Lower lobe of right lung (tissue), 2 donors: ENCODE data around the gene CCDC86. TPM values are rescaled to one million over a fixed set of nuclear protein-coding genes. Genes with fewer than 3 reads are reported as not detected.

Experiments used
- ATAC-seq, 2 donors: fragments of 200-7000 bp; cut with Tn5 transposase; one replicate each; pipeline ENCODE4 v1.9.1; 2020 to 2022; ENCODE audit warnings: mild to moderate bottlenecking in 2 of 2, moderate library complexity in 2 of 2
- DNase-seq: peaks from one replicate; pipeline ENCODE4 v3.0.0-alpha.2; 2020
- H3K27ac ChIP-seq: fragments of 200-600 bp; one replicate; pipeline ENCODE4 v1.8.0; 2022
- H3K27me3 ChIP-seq: fragments of 200-600 bp; one replicate; pipeline ENCODE4 v1.8.0; 2022; ENCODE audit warnings: low read depth
- H3K36me3 ChIP-seq: fragments of 200-600 bp; one replicate; pipeline ENCODE4 v1.8.0; 2022; ENCODE audit warnings: mild to moderate bottlenecking
- H3K4me1 ChIP-seq: fragments of 200-600 bp; one replicate; pipeline ENCODE4 v1.8.0; 2022
- H3K4me3 ChIP-seq: fragments of 200-600 bp; one replicate; pipeline ENCODE4 v1.8.0; 2022; ENCODE audit warnings: mild to moderate bottlenecking
- H3K9me3 ChIP-seq: fragments of 200-600 bp; one replicate; pipeline ENCODE4 v1.8.0; 2022
- intact Hi-C: fragments of 100-400 bp; cut with DNase I; formaldehyde crosslinking; loops from one replicate; pipeline ENCODE4 v1.11.0; 2022
- total RNA-seq: library from RNA; stranded (reverse); fragmentation: NEBNext Ultra II Directional; extraction: Animal tissue kit (Norgen Biotek cat#: 25700); gene quantifications from one replicate; pipeline ENCODE4 v1.2.1, GENCODE V29; 2021
- TF ChIP-seq, protein P1 (sequence below): fragments of 200-600 bp; IDR thresholded peaks from one replicate; pipeline ENCODE4 v1.8.0; 2022; ENCODE audit warnings: antibody characterized with exemption, mild to moderate bottlenecking
- donor health status: DM: no; HTN: yes; CAD: no; lungs with severe emphysema.

Gene CCDC86
- total RNA-seq, 1 donor from 2014 or later, result 12.6 TPM

DNA sequence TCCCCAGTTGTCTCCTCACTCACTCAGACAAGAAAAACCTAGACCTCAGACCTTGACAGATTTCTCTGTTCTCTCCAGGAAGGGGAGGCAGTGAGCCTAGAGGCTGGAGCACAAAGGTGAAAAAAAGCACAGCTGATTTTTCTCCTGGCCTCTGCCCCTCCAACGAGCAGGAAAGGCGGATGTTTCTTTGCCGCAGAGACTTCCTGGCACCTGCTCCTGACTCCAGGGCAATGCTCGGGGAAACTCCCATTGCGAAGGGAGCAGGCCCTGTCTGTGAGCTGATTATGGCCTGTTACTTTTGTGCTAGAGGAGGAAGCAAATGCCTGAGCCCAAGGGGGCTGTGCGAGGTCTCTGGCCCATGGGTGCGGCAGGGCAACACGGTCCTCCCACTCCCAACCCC lies 31.3 kb upstream of the CCDC86 start:
- Histone ChIP-seq H3K9me3 (no peaks in the 10 kb centered on the region), H3K4me3 (no peak overlapping the region), H3K4me1 (peaks cover 10% of the 10 kb centered on the region), H3K27ac (no peak overlapping the region), H3K27me3 (no peaks in the 10 kb centered on the region), H3K36me3 (no peaks in the 10 kb centered on the region)
- ATAC-seq, result no peak
- TF ChIP-seq, protein P1, sequence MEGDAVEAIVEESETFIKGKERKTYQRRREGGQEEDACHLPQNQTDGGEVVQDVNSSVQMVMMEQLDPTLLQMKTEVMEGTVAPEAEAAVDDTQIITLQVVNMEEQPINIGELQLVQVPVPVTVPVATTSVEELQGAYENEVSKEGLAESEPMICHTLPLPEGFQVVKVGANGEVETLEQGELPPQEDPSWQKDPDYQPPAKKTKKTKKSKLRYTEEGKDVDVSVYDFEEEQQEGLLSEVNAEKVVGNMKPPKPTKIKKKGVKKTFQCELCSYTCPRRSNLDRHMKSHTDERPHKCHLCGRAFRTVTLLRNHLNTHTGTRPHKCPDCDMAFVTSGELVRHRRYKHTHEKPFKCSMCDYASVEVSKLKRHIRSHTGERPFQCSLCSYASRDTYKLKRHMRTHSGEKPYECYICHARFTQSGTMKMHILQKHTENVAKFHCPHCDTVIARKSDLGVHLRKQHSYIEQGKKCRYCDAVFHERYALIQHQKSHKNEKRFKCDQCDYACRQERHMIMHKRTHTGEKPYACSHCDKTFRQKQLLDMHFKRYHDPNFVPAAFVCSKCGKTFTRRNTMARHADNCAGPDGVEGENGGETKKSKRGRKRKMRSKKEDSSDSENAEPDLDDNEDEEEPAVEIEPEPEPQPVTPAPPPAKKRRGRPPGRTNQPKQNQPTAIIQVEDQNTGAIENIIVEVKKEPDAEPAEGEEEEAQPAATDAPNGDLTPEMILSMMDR, result no peak
- DNase-seq, result no peak
- intact Hi-C loops, result no loop called here

DNA sequence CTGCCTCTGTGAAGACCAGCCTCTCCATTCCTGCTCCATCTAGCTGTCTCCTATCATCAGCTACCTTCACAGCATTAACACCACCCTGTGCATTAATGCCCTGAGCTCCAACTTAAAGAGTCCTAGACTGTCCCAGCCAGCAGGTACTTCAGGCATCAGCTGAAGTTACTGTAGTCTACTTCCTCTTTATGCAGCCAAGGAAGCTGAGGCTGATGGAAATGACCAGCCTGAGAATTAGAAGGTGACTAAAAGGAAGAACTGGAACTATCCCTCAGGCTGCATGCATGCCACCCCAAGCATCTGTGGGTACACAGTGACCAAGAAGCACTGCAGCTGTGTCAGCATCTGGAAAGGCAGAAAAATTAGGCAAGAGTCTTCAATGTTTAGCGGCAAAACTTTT lies 28.6 kb upstream of the CCDC86 start:
- peaks cover 10% of the 10 kb centered on the region for H3K9me3 ChIP-seq
- DNase-seq, result no peak
- H3K4me3 ChIP-seq, result no peak overlapping the region
- H3K27ac ChIP-seq, result no peak overlapping the region
- H3K36me3 ChIP-seq, result no peaks in the 10 kb centered on the region
- peaks cover 8% of the 10 kb centered on the region for H3K27me3 ChIP-seq
- no peak for ATAC-seq
- intact Hi-C loops, result no loop called here
- peaks cover 10% of the 10 kb centered on the region for H3K4me1 ChIP-seq
- TF ChIP-seq, protein P1, result no peak

DNA sequence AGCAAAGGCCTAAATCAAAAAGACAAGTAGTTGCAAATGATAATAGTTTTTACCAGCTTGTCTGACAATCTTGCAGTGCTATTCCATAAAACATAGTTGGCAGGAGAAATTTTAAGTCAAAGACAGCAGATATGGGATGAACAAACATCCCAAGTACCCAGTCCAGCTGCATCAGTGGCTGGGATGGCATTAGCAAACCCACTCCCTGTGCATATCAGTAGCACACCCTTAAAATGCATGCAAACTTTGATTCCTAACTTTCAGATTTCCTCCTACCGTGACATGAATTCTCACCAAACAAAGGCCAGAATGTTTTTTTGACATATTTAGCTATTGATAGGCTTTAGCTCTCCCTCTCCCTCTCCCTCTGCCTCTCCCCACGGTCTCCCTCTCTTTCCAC lies 27.8 kb upstream of the CCDC86 start:
- intact Hi-C loops, result no loop called here
- Histone ChIP-seq H3K4me1 (peaks cover 10% of the 10 kb centered on the region), H3K9me3 (peaks cover 10% of the 10 kb centered on the region), H3K36me3 (no peaks in the 10 kb centered on the region), H3K27ac (no peak overlapping the region), H3K27me3 (peaks cover 8% of the 10 kb centered on the region), H3K4me3 (no peak overlapping the region)
- ATAC-seq (no peak), DNase-seq (no peak)
- TF ChIP-seq, protein P1, result no peak

DNA sequence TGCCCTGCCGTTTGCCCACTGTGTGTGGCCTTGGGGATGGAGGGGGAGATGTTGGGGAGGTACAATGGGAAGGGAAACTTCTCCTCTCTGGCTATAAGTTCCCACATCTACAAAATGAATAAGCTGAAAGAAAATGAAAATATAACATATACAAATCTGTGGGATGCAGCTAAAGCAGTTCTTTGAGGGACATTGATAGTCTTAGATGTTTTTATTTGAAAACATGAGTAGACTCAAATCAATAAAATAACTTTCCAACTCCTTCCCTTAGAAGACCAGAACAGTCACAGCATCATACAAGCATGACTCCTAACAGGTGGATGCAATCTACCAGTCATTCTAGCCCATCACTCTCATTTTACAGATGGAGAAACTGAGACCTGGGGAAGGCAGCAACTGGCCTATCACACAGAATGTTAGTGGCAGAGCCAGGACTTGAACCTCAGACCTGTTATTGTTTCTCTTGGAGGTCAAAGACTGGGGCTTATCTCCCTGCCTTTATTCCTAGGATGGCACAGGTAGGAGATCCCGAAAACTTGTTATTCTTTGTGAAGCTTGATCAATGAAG lies 25.2 kb upstream of the CCDC86 start:
- Histone ChIP-seq H3K36me3 (no peaks in the 10 kb centered on the region), H3K27me3 (peaks cover 17% of the 10 kb centered on the region), H3K27ac (no peak overlapping the region), H3K4me3 (no peak overlapping the region), H3K4me1 (no peaks in the 10 kb centered on the region), H3K9me3 (peaks cover 10% of the 10 kb centered on the region)
- intact Hi-C loops, result no loop called here
- ATAC-seq (no peak), DNase-seq (no peak)
- TF ChIP-seq, protein P1, result no peak

DNA sequence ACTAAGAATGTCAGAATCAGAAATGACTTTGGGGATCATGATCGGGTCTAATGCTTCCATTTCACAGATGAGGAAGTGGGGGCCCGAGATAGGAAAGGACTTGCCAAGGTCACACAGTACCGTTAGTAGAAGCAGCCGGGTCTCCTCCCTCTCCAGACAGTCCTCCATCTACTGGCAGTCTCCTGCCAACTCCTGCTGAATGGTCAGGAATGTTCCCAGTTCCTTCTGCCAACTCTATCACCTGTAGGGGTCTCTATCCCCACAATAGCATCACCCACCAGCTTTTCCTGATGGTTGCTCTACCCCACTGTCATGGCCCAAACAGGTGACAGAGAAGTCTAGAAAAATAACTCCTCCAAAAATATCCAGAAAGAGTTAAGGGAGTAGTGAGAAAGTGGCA lies 23.9 kb upstream of the CCDC86 start:
- TF ChIP-seq, protein P1, result no peak
- H3K9me3 ChIP-seq, result peaks cover 10% of the 10 kb centered on the region
- H3K27me3 ChIP-seq, result peaks cover 17% of the 10 kb centered on the region
- no peak overlapping the region for H3K4me3 ChIP-seq
- no peaks in the 10 kb centered on the region for H3K4me1 ChIP-seq
- DNase-seq, result no peak
- no peak for ATAC-seq
- H3K36me3 ChIP-seq, result no peaks in the 10 kb centered on the region
- intact Hi-C loops, result no loop called here
- no peak overlapping the region for H3K27ac ChIP-seq
